Neural progenitor cell (in vitro differentiated cells): ENCODE data around the gene CDC42EP1.

ENCODE experiments used
- EZH2phosphoT487 ChIP-seq: fragments of 200-600 bp; sonication (generic); IDR thresholded peaks from 2 replicates; pipeline ENCODE4 v1.6.1; 2017; ENCODE audit warnings: antibody characterized with exemption
- TF ChIP-seq, protein P1 (sequence below): fragments of 200-600 bp; sonication (generic); IDR thresholded peaks from 2 replicates; pipeline ENCODE4 v1.5.1; 2017; ENCODE audit warnings: antibody characterized with exemption, mild to moderate bottlenecking

- no peak for TF ChIP-seq EZH2phosphoT487
- TF ChIP-seq, protein P1, sequence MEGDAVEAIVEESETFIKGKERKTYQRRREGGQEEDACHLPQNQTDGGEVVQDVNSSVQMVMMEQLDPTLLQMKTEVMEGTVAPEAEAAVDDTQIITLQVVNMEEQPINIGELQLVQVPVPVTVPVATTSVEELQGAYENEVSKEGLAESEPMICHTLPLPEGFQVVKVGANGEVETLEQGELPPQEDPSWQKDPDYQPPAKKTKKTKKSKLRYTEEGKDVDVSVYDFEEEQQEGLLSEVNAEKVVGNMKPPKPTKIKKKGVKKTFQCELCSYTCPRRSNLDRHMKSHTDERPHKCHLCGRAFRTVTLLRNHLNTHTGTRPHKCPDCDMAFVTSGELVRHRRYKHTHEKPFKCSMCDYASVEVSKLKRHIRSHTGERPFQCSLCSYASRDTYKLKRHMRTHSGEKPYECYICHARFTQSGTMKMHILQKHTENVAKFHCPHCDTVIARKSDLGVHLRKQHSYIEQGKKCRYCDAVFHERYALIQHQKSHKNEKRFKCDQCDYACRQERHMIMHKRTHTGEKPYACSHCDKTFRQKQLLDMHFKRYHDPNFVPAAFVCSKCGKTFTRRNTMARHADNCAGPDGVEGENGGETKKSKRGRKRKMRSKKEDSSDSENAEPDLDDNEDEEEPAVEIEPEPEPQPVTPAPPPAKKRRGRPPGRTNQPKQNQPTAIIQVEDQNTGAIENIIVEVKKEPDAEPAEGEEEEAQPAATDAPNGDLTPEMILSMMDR: no peak
Measured at GRCh38 chr22:37522482-37522881, 37.8 kb upstream of the CDC42EP1 start.
